PC-3 (cell line): ENCODE results near the gene HYOU1. TPM values are rescaled to one million over a fixed set of nuclear protein-coding genes. Genes with fewer than 3 reads are reported as not detected.

Experiments
- ATAC-seq: fragments of 200-7000 bp; cut with Tn5 transposase; 2 replicates; pipeline ENCODE4 v1.9.1; 2020; ENCODE audit warnings: mild to moderate bottlenecking, moderate library complexity
- BruUV-seq: library from RNA; stranded (reverse); fragments of 400-500 nt; replicated peaks from 2 replicates; lab custom pipeline; 2021; lab: Mats Ljungman, UMichigan
- CTCF ChIA-PET: fragments of 300-600 bp; sonication (Branson Sonifier 250); formaldehyde crosslinking; loops from one replicate; lab custom pipeline; 2022; ENCODE audit warnings: antibody characterized with exemption; lab: Charles Lee
- POLR2A ChIA-PET: fragments of 300-600 bp; sonication (Branson Sonifier 250); formaldehyde crosslinking; loops from one replicate; lab custom pipeline; 2022; ENCODE audit warnings: antibody characterized with exemption; ENCODE audit not compliant: unreplicated experiment; lab: Charles Lee
- DNase-seq: peaks from one replicate; pipeline ENCODE4 v3.0.0-alpha.2; 2015
- H2AFZ ChIP-seq: fragments of 300-600 bp; sonication (generic); 2 replicates; pipeline ENCODE4 v1.6.0; 2016; ENCODE audit warnings: antibody characterized with exemption, low read length
- H3F3A ChIP-seq: fragments of 300-600 bp; sonication (generic); one replicate; pipeline ENCODE4 v1.6.0; 2017; ENCODE audit warnings: antibody characterized with exemption, low read length, control low read depth, mild to moderate bottlenecking; ENCODE audit not compliant: unreplicated experiment
- H3K27ac ChIP-seq: fragments of 300-600 bp; sonication (generic); 2 replicates; pipeline ENCODE4 v1.5.1; 2016; ENCODE audit warnings: mild to moderate bottlenecking, low read length
- H3K27me3 ChIP-seq: fragments of 300-600 bp; sonication (generic); 2 replicates; pipeline ENCODE4 v1.6.1; 2016; ENCODE audit warnings: low read length, mixed read lengths
- H3K36me3 ChIP-seq: fragments of 300-600 bp; sonication (generic); 2 replicates; pipeline ENCODE4 v1.6.1; 2016; ENCODE audit warnings: low read depth, mixed run types, low read length, mixed read lengths
- H3K4me1 ChIP-seq: fragments of 300-600 bp; sonication (generic); 2 replicates; pipeline ENCODE4 v1.5.1; 2016; ENCODE audit warnings: low read length; ENCODE audit not compliant: insufficient read depth
- H3K4me2 ChIP-seq: fragments of 300-600 bp; sonication (generic); 2 replicates; pipeline ENCODE4 v1.6.0; 2016; ENCODE audit warnings: low read length
- H3K4me3 ChIP-seq: fragments of 300-600 bp; sonication (generic); 2 replicates; pipeline ENCODE4 v1.5.1; 2016; ENCODE audit warnings: mild to moderate bottlenecking, low read length, mixed read lengths
- H3K79me2 ChIP-seq: fragments of 300-600 bp; sonication (generic); 2 replicates; pipeline ENCODE4 v1.6.1; 2017; ENCODE audit warnings: low read length, mixed read lengths
- H3K9ac ChIP-seq: fragments of 300-600 bp; sonication (generic); 2 replicates; pipeline ENCODE4 v1.6.0; 2016; ENCODE audit warnings: mild to moderate bottlenecking, low read length
- H3K9me2 ChIP-seq: fragments of 300-600 bp; sonication (generic); replicated peaks from 2 replicates; pipeline ENCODE4 v1.6.1; 2016; ENCODE audit warnings: mixed run types, low read length, mixed read lengths
- H3K9me3 ChIP-seq: fragments of 300-600 bp; sonication (generic); 2 replicates; pipeline ENCODE4 v1.6.1; 2016; ENCODE audit warnings: low read length, mixed read lengths
- H4K20me1 ChIP-seq: fragments of 300-600 bp; sonication (generic); 2 replicates; pipeline ENCODE4 v1.6.1; 2016; ENCODE audit warnings: low read length, mixed read lengths
- CTCF ChIP-seq: fragments of 300-600 bp; sonication (generic); conservative IDR thresholded peaks from 2 replicates; pipeline ENCODE4 v1.5.1; 2017; ENCODE audit warnings: antibody characterized with exemption, low read depth, mild to moderate bottlenecking, low read length
- EZH2 ChIP-seq: fragments of 300-600 bp; sonication (generic); IDR thresholded peaks from one replicate; pipeline ENCODE4 v1.6.1; 2017; ENCODE audit warnings: antibody characterized with exemption, mild to moderate bottlenecking, low read length; ENCODE audit not compliant: unreplicated experiment
- EZH2phosphoT487 ChIP-seq: fragments of 300-600 bp; sonication (generic); IDR thresholded peaks from 2 replicates; pipeline ENCODE4 v1.6.1; 2018; ENCODE audit warnings: mild to moderate bottlenecking, antibody characterized with exemption, low read length, borderline replicate concordance
- intact Hi-C: fragments of 100-400 bp; cut with micrococcal nuclease; formaldehyde crosslinking; loops from 2 replicates; pipeline ENCODE4 v1.9.0; 2023
- total RNA-seq: library from RNA; depleted of rRNA; stranded (reverse); fragments of >200 nt; gene quantifications from 2 replicates; pipeline ENCODE4 v1.2.3, GENCODE V29; 2014

Gene HYOU1
- total RNA-seq, 1 experiment from 2014 or later, result 168 TPM

GRCh38 chr11:119030329-119031047 lies 26.5 kb downstream of the HYOU1 start, which contains the start of gene SLC37A4:
TSS of gene SLC37A4 (minus strand) at chr11:119030877.
- ATAC-seq (peak; percentile 84), DNase-seq (peak; percentile 100)
- POLR2A ChIA-PET, result no interaction called here
- Histone ChIP-seq H3K27me3 (no peaks in the 10 kb centered on the region), H3K9me3 (no peaks in the 10 kb centered on the region), H3K27ac (peak within 1 kb of the TSS; percentile 15; the same call in 1 of the 2 replicates), H3K4me2 (peak within 1 kb of the TSS; percentile 99), H3F3A (no peaks in the 10 kb centered on the region), H3K79me2 (peaks cover 27% of the 10 kb centered on the region), H3K36me3 (peaks cover 5% of the 10 kb centered on the region; the same call in 1 of the 2 replicates), H3K9ac (peak within 1 kb of the TSS; percentile 91), H3K4me1 (peaks cover 16% of the 10 kb centered on the region), H3K4me3 (peak within 1 kb of the TSS; percentile 96), H4K20me1 (no peaks in the 10 kb centered on the region), H2AFZ (peak within 1 kb of the TSS; percentile 99), H3K9me2 (no peaks in the 10 kb centered on the region)
- intact Hi-C loops, result loop anchor here (2.0 kb wide), 1 partner anchor 72 kb away; no protein-coding TSS in a partner anchor
- CTCF ChIA-PET, result no interaction called here
- no peak for TF ChIP-seq EZH2phosphoT487
- TF ChIP-seq CTCF, result peak; percentile 93
- no TSS peak for BruUV-seq

- Histone ChIP-seq H3K4me3 (peak overlapping the region; percentile 96), H3K36me3 (peaks cover 5% of the 10 kb centered on the region; the same call in 1 of the 2 replicates), H3K4me2 (peak overlapping the region; percentile 99), H3K9me3 (no peaks in the 10 kb centered on the region), H3F3A (no peaks in the 10 kb centered on the region), H3K9me2 (no peaks in the 10 kb centered on the region), H3K79me2 (peaks cover 27% of the 10 kb centered on the region), H2AFZ (peak overlapping the region; percentile 99), H3K9ac (peak overlapping the region; percentile 91), H3K27me3 (no peaks in the 10 kb centered on the region), H3K4me1 (peaks cover 16% of the 10 kb centered on the region), H3K27ac (peak overlapping the region; percentile 15; the same call in 1 of the 2 replicates), H4K20me1 (no peaks in the 10 kb centered on the region)
- no TSS peak for BruUV-seq
- CTCF ChIA-PET, result no interaction called here
- DNase-seq (no peak), ATAC-seq (no peak)
- intact Hi-C loops, result loop anchor here (2.0 kb wide), 1 partner anchor 73 kb away; no protein-coding TSS in a partner anchor
- TF ChIP-seq EZH2, result no peak
- TF ChIP-seq EZH2phosphoT487, result no peak
- TF ChIP-seq CTCF, result no peak
- POLR2A ChIA-PET, result no interaction called here
Observed at GRCh38 chr11:119030029-119030328, 27.0 kb downstream of the HYOU1 start.
